Kidney capillary endothelial cell (primary cell): Measurements from ENCODE around the gene CBX4.
A peak's percentile ranks its signal among the peaks of the same experiment; 100 is the strongest.

Source experiments
- DNase-seq: peaks from one replicate; pipeline ENCODE4 v3.0.0-alpha.2; 2018; ENCODE audit warnings: low spot score

The CBX4 gene

GRCh38 chr17:79811868-79812352, 27.3 kb downstream of the CBX4 start:
- no peak for DNase-seq

- no peak for DNase-seq
Observed at GRCh38 chr17:79811011-79811867, 28.0 kb downstream of the CBX4 start.

- peak; percentile 54 for DNase-seq
Observed at GRCh38 chr17:79810130-79811010, 28.9 kb downstream of the CBX4 start.

- DNase-seq: no peak
Observed at GRCh38 chr17:79809530-79810129, 29.6 kb downstream of the CBX4 start.

DNA sequence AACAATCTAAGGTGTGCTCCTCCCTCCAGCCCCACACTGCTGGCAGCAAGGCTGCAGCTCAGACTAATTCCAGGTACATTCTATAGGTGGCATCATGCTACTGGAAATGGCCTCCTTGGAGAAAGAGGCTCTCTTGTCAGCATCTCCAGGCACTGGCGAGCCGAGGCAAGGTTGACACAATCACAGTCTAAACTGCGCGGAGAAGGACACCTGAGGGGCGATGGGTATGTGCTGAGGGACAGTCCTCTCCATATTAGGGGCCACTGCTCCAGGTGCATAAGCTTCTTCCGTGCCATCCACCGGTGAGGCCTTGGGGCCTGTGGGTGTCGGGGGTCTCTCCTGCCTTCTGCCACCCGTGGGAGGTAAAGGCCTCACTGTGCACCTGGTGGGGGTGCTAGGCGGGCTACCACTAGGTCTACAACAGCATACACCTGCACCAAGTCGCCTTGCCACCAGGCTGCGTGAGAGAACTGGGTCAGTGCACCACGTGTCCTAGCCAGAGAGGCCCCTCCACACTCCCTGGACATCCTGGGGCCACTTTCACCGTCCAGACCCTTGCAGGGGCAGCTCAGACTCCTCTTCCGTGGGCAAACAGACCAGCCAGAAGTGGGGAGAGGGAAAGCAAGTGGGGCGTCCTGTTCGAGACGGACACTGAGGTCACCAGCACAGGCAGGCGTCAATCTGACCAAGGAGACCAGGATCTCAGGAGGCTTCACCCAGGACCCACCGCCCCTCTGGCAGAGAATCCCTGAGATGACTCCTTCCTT, 30.3 kb downstream of the CBX4 start:
- no peak for DNase-seq

GRCh38 chr17:79806863-79807720, 32.1 kb downstream of the CBX4 start:
- no peak for DNase-seq

DNA sequence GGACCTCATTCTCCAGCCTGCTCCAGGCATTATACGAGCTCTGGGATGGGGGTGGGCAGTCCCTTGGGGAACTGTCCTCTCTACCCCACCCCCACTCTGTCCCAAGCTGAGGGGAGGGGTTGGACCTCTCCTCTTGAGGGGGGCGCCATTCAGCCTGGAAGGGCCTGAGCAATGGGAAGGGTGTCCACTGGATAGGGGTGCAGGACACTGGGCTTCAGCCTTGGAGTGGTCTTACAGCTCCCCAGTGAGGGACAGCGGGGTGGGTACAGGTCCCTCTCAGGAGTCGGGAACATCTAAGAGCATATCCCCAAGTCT, 32.8 kb downstream of the CBX4 start:
- DNase-seq: no peak

DNA sequence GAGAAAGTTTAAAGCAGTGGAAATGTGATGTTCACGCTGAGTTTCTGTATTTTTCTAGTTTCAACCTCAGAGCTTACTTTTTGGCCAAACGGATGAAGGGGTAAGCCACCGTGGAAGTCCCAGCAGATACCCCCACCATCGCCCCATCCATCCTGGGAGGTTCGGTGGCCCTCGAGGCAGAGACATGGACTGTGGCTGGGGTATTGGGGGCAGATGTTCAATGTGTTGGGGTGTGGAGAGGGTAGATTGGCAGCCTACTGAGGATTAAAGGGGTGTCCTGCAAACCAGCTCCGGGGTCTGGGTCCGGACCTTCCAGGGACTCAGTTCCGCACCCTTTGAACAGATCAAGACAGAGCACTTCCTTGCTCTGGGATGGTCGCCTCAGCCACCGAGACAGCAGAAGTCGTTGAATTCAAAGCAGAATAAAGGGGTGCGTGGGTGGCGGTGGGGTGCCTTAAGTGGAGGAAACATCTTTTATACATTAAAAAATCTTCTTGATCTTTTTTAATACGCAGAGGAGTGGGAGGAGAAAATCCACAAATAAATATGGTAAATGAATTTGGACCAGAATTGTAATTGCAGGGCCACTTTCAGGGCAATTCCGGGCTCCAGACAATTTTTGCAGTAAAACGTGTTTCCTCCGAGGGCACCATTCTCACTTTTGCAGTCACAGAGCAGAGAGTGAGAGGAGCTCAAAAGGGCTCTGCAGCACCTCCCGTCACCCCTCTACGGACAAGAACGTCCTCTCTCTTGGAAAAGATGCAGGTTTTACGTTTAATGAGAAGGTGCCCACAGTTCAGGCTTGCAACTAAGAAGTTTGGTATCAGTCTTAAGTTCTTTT, 34.2 kb downstream of the CBX4 start:
- no peak for DNase-seq

- no peak for DNase-seq
Observed at GRCh38 chr17:79803997-79804855, 35.0 kb downstream of the CBX4 start.

- DNase-seq: no peak
Observed at GRCh38 chr17:79803421-79803996, 35.7 kb downstream of the CBX4 start.

- DNase-seq: no peak
Observed at GRCh38 chr17:79802736-79803420, 36.4 kb downstream of the CBX4 start.

- DNase-seq: no peak
Observed at GRCh38 chr17:79802039-79802735, 37.1 kb downstream of the CBX4 start.

GRCh38 chr17:79801156-79802038, 37.8 kb downstream of the CBX4 start:
- no peak for DNase-seq

DNA sequence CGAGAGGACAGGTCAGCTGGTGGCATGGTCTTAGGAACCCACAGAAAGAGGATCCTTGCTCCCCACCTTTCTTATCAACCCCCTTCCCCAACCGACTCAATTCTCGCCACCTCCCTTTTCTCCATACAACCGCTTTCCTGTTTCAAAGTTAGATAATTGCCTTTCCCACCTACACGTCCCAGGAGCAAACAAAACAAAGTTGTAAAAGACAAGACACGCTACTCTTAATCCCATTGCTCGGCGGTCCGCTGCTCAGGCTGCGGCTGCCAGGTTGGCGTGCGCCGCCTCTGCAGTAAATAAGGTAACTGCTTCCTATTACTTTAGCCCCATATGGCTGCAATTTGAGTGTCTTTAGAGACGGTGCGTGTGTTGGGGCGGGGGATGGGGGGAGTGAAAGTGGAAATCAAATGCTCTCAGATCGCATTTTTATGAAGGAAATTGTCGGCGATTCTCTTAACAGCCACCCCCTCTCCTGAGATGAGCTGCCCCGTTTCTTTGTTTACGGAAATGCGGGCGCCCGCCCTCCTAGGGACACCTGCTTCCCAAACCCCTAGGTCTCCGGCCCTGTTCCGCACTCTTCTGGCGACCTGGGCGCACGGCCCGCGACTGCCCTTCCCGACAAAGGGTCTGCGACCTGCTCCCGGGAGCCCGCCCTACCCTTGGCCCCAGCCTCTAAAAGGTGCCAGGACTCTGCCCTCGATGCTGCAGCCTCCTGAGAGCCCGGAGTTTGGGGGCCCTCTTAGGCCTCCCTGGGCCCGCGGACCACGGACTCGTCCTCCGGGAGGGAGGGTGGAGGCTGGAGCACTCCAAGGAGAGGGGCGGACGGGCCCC, 38.7 kb downstream of the CBX4 start:
- no peak for DNase-seq

- no peak for DNase-seq
Observed at GRCh38 chr17:79799538-79800324, 39.5 kb downstream of the CBX4 start.
